ENCODE measurements around the gene MSMB. TPM values are rescaled to one million over a fixed set of nuclear protein-coding genes. Genes with fewer than 3 reads are reported as not detected.

The MSMB gene
- total and polyA plus RNA-seq, 2 of the 4 experiments (the other 2 are of a cell fraction), result not detected

DNA sequence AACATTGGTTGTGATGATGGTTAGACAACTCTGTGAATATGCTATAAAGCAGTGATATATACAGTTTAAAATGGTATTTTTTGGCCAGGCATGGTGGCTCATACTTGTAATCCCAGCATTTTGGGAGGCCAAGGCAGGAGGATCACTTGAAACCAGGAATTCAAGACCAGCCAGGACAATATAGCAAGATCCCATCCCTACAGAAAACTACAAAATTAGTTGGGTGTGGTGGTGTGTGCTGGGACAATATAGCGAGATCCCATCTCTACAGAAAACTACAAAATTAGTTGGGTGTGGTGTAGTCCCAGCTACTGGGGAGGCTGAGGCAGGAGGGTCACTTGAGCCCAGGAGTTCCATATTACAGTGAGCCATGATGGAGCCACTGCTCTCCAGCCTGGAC, 27.5 kb upstream of the MSMB start:
- Histone ChIP-seq H4K8ac (ENCODE audit: low read depth in 2 of 2, low read length in 2 of 2) (no peak overlapping the region), H2AK9ac (replicated peaks; ENCODE audit: low read depth, low read length, poor library complexity) (no peak overlapping the region), H3K27ac (ENCODE audit: insufficient read depth, low read length) (no peak overlapping the region), H3K4me2 (ENCODE audit: low read depth, low read length) (no peak overlapping the region), H3K14ac (replicated peaks; ENCODE audit: low read depth, low read length) (no peak overlapping the region), H3K9me3 (ENCODE audit: control insufficient read depth, insufficient read depth, low read length) (no peaks in the 10 kb centered on the region), H4K5ac (ENCODE audit: low read depth, low read length) (no peak overlapping the region), H4K20me1 (ENCODE audit: insufficient read depth, low read length) (no peaks in the 10 kb centered on the region), H3K23ac (ENCODE audit: low read depth, low read length) (no peak overlapping the region), H3K9ac (ENCODE audit: low read depth, low read length) (no peak overlapping the region), H3K27me3 (ENCODE audit: control insufficient read depth, insufficient read depth, low read length) (peaks cover 2% of the 10 kb centered on the region), H2BK5ac (ENCODE audit: low read depth, low read length, poor library complexity, severe bottlenecking) (no peak overlapping the region), H3K4me3 (ENCODE audit: insufficient read depth, low read depth, low read length) (no peak overlapping the region), H2BK120ac (ENCODE audit: low read depth, low read length) (no peak overlapping the region), H3K9me1 (ENCODE audit: insufficient read depth, low read length) (no peaks in the 10 kb centered on the region), H2BK15ac (ENCODE audit: low read depth, low read length) (no peak overlapping the region), H3K4me1 (ENCODE audit: control insufficient read depth, insufficient read depth, low read length) (peaks cover 3% of the 10 kb centered on the region; the same call in 1 of the 2 replicates), H3K79me1 (ENCODE audit: low read depth in 1 of 2, low read length in 2 of 2) (no peaks in the 10 kb centered on the region), H3K4ac (ENCODE audit: low read depth, low read length) (no peak overlapping the region), H3K36me3 (ENCODE audit: control insufficient read depth, insufficient read depth, low read length) (no peaks in the 10 kb centered on the region), H4K91ac (ENCODE audit: insufficient read depth, low read depth, low read length) (no peak overlapping the region), H2BK20ac (ENCODE audit: low read depth, low read length) (no peak overlapping the region), H3K18ac (ENCODE audit: low read depth, low read length) (no peak overlapping the region), H2AFZ (replicated peaks; ENCODE audit: low read length, poor library complexity) (no peak overlapping the region), H2AK5ac (ENCODE audit: low read depth, low read length) (no peak overlapping the region), H3K56ac (ENCODE audit: extremely low read depth, insufficient read depth, low read length) (no peak overlapping the region)
- in situ Hi-C loops (cut with MboI; ENCODE audit: low sequenced_read_pairs), result no loop called here
- dilution Hi-C loops (cut with HindIII; ENCODE audit: low sequenced_read_pairs, unreplicated experiment), result no loop called here
- POLR2A ChIA-PET (ENCODE audit: unreplicated experiment), result no interaction called here
- TF ChIP-seq ELK1 (IDR thresholded peaks at IDR 0.05; ENCODE audit: borderline replicate concordance, low read depth, low read length), result no peak
- no peak for TF ChIP-seq RCOR1 (IDR thresholded peaks at IDR 0.05; ENCODE audit: insufficient replicate concordance, low read length)
- TF ChIP-seq MAZ (IDR thresholded peaks at IDR 0.05; ENCODE audit: borderline replicate concordance, low read depth, low read length), result no peak
- TF ChIP-seq CHD1 (IDR thresholded peaks at IDR 0.05; ENCODE audit: low read depth, low read length), result no peak
- TF ChIP-seq FOS (IDR thresholded peaks at IDR 0.05; ENCODE audit: low read depth, low read length), result no peak
- TF ChIP-seq CTCF (conservative IDR thresholded peaks at IDR 0.05; ENCODE audit: low read depth, low read length), result no peak
- no peak for TF ChIP-seq MAFK (IDR thresholded peaks at IDR 0.05; ENCODE audit: low read depth, low read length)
- no peak for TF ChIP-seq POLR2A (IDR thresholded peaks at IDR 0.05; ENCODE audit: low read depth, low read length)
- no peak for TF ChIP-seq RFX5 (IDR thresholded peaks at IDR 0.05; ENCODE audit: low read depth, low read length)
- TF ChIP-seq RAD21 (IDR thresholded peaks at IDR 0.05; ENCODE audit: low read length), result no peak
- DNase-seq, result no peak
- no TSS peak for BruUV-seq (replicated peaks)
- WGBS, 2 experiments (ENCODE audit: extremely low coverage in 2 of 2, insufficient read length in 1 of 2), result no CpG with 5 or more reads among the region's 1 CpG
- ATAC-seq (ENCODE audit: low read depth), result no peak
- CTCF ChIA-PET, result no interaction called here
- intact Hi-C loops (cut with micrococcal nuclease), result loop anchor here (2.0 kb wide), 1 partner anchor 21 kb away; no protein-coding TSS in a partner anchor
